Mesenchymal stem cell (in vitro differentiated cells and primary cell): Measurements from ENCODE around the gene MFSD8.
A peak's percentile ranks its signal among the peaks of the same experiment; 100 is the strongest.
"Not testable (repeated sequence)": the region's sequence is repeated elsewhere in the genome, so short reads cannot be mapped to it uniquely, and the experiment has no call there.

Source experiments
- DNase-seq: peaks from one replicate; pipeline ENCODE4 v3.0.0-alpha.2; 2013
- H2AFZ ChIP-seq: one replicate; pipeline ENCODE4 v1.6.1; 2013; ENCODE audit warnings: low read depth, mild to moderate bottlenecking, control low read depth, inconsistent platforms, low read length, moderate library complexity
- H2AK5ac ChIP-seq: 2 replicates; pipeline ENCODE4 v1.6.1; 2013; ENCODE audit warnings: low read length, moderate library complexity, mild to moderate bottlenecking, inconsistent platforms; ENCODE audit not compliant: severe bottlenecking
- H2BK120ac ChIP-seq: one replicate; pipeline ENCODE4 v1.6.1; 2013; ENCODE audit warnings: low read depth, mild to moderate bottlenecking, inconsistent platforms, low read length, moderate library complexity
- H2BK12ac ChIP-seq, 2 experiments: one replicate each; pipeline ENCODE4 v1.6.1; 2013; ENCODE audit warnings: inconsistent platforms in 2 of 2, low read length in 2 of 2, mild to moderate bottlenecking in 2 of 2, moderate library complexity in 2 of 2, control low read depth in 1 of 2
- H2BK15ac ChIP-seq: one replicate; pipeline ENCODE4 v1.6.1; 2013; ENCODE audit warnings: mild to moderate bottlenecking, low read depth, inconsistent platforms; ENCODE audit not compliant: poor library complexity, severe bottlenecking
- H2BK5ac ChIP-seq: 2 replicates; pipeline ENCODE4 v1.6.1; 2013; ENCODE audit warnings: low read depth, mild to moderate bottlenecking, low read length, control low read depth, inconsistent platforms; ENCODE audit not compliant: poor library complexity, severe bottlenecking
- H3K14ac ChIP-seq, 2 experiments: one replicate each; pipeline ENCODE4 v1.6.1; 2013; ENCODE audit warnings: inconsistent platforms in 2 of 2, low read length in 2 of 2, control low read depth in 1 of 2, mild to moderate bottlenecking in 1 of 2, moderate library complexity in 1 of 2
- H3K18ac ChIP-seq, 2 experiments: one replicate each; pipeline ENCODE4 v1.6.1; 2013; ENCODE audit warnings: inconsistent platforms in 2 of 2, low read length in 2 of 2, control low read depth in 1 of 2, low read depth in 1 of 2, mild to moderate bottlenecking in 1 of 2
- H3K23ac ChIP-seq, 2 experiments: one replicate each; pipeline ENCODE4 v1.6.1; 2013; ENCODE audit warnings: inconsistent platforms in 2 of 2, low read length in 2 of 2, mild to moderate bottlenecking in 2 of 2, moderate library complexity in 2 of 2, control low read depth in 1 of 2
- H3K27ac ChIP-seq: 2 replicates; pipeline ENCODE4 v1.5.1; 2013; ENCODE audit warnings: mild to moderate bottlenecking, moderate library complexity, low read length, control low read depth, inconsistent platforms; ENCODE audit not compliant: poor library complexity, severe bottlenecking
- H3K27me3 ChIP-seq, 2 experiments: 2 replicates each; pipeline versions ENCODE4 v1.6.1 to v1.7.0; 2013; ENCODE audit warnings: low read length in 2 of 2, mild to moderate bottlenecking in 2 of 2, moderate library complexity in 2 of 2, control low read depth in 1 of 2, inconsistent platforms in 1 of 2; ENCODE audit not compliant: control insufficient read depth in 1 of 2, insufficient read depth in 1 of 2
- H3K36me3 ChIP-seq, 2 experiments: 2 replicates each; pipeline versions ENCODE4 v1.6.1 to v1.7.0; 2013; ENCODE audit warnings: low read length in 2 of 2, control low read depth in 1 of 2, inconsistent platforms in 1 of 2, low read depth in 1 of 2, mild to moderate bottlenecking in 1 of 2; ENCODE audit not compliant: insufficient read depth in 2 of 2, control insufficient read depth in 1 of 2
- H3K4ac ChIP-seq, 2 experiments: one replicate each; pipeline ENCODE4 v1.6.1; 2013; ENCODE audit warnings: inconsistent platforms in 2 of 2, low read length in 2 of 2, mild to moderate bottlenecking in 2 of 2, moderate library complexity in 2 of 2, control low read depth in 1 of 2, low read depth in 1 of 2
- H3K4me1 ChIP-seq: 2 replicates; pipeline ENCODE4 v1.6.1; 2013; ENCODE audit warnings: low read depth, low read length, control low read depth; ENCODE audit not compliant: control insufficient read depth, insufficient read depth
- H3K4me2 ChIP-seq: 2 replicates; pipeline ENCODE4 v1.6.1; 2013; ENCODE audit warnings: low read length, mild to moderate bottlenecking, inconsistent platforms; ENCODE audit not compliant: poor library complexity, severe bottlenecking
- H3K4me3 ChIP-seq, 2 experiments: 2 replicates each; pipeline versions ENCODE4 v1.5.1 to v1.7.0; 2013; ENCODE audit warnings: low read length in 2 of 2, mild to moderate bottlenecking in 2 of 2, control low read depth in 1 of 2, low read depth in 1 of 2; ENCODE audit not compliant: insufficient read depth in 1 of 2
- H3K79me1 ChIP-seq: replicated peaks from 2 replicates; pipeline ENCODE4 v1.6.1; 2013; ENCODE audit warnings: mild to moderate bottlenecking, control low read depth, low read length, inconsistent platforms; ENCODE audit not compliant: poor library complexity, severe bottlenecking
- H3K9ac ChIP-seq: 2 replicates; pipeline ENCODE4 v1.7.0; 2013; ENCODE audit warnings: mild to moderate bottlenecking, low read length, moderate library complexity
- H3K9me3 ChIP-seq: 2 replicates; pipeline ENCODE4 v1.7.0; 2013; ENCODE audit warnings: mild to moderate bottlenecking, low read length; ENCODE audit not compliant: control insufficient read depth
- H4K8ac ChIP-seq: one replicate; pipeline ENCODE4 v1.6.1; 2013; ENCODE audit warnings: inconsistent platforms, mild to moderate bottlenecking, low read length, moderate library complexity
- H4K91ac ChIP-seq: one replicate; pipeline ENCODE4 v1.6.1; 2013; ENCODE audit warnings: mild to moderate bottlenecking, low read length, inconsistent platforms
- WGBS: methylation state at CpG from one replicate; pipeline ENCODE4 v1.1.7; 2013; ENCODE audit warnings: mixed read lengths; 5-methylcytosine and 5-hydroxymethylcytosine counted together

The MFSD8 gene

DNA sequence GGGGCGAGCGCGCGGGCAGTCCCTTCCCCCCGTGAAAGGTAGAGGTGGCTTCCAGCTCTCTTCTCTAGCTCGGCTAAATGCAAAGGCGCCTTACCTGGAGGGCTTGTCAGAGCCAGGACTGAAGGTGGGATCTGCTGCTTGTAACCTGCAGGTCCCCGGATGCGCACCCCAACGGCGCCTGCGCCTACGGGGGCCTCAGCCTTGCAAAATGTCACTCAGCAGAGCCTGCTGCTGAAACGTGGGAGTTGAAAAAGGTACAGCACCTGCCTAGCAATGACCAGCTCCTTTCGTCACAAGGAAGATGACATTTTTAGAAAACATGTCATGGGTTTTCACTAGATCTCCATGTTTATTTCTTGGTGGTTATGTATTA is 816 bp upstream of the MFSD8 start:
- Histone ChIP-seq H2AK5ac (no peak overlapping the region), H3K23ac (peak overlapping the region in 1 of 2 experiments; percentile 0), H2BK5ac (no peak overlapping the region), H3K27ac (peak overlapping the region; percentile 90), H2AFZ (peak overlapping the region; percentile 82), H2BK15ac (no peak overlapping the region), H3K4me2 (peak overlapping the region; percentile 65), H3K27me3 (no peaks in the 10 kb centered on the region), H2BK12ac (no peak overlapping the region), H3K4me3 (peak overlapping the region; percentile 70 to 98), H3K4me1 (peaks cover 7% of the 10 kb centered on the region), H4K91ac (peak overlapping the region; percentile 48), H3K14ac (no peak overlapping the region), H3K9ac (peak overlapping the region; percentile 94), H4K8ac (peak overlapping the region; percentile 33), H2BK120ac (no peak overlapping the region), H3K9me3 (no peaks in the 10 kb centered on the region), H3K36me3 (peaks cover 0 to 7% of the 10 kb centered on the region in 2 experiments), H3K79me1 (peaks cover 17% of the 10 kb centered on the region), H3K18ac (peak overlapping the region; percentile 22 to 65), H3K4ac (peak overlapping the region in 1 of 2 experiments; percentile 45)
- WGBS, result 2% methylated on average over 15 of the region's 15 CpGs
- DNase-seq, result peak; percentile 40

DNA sequence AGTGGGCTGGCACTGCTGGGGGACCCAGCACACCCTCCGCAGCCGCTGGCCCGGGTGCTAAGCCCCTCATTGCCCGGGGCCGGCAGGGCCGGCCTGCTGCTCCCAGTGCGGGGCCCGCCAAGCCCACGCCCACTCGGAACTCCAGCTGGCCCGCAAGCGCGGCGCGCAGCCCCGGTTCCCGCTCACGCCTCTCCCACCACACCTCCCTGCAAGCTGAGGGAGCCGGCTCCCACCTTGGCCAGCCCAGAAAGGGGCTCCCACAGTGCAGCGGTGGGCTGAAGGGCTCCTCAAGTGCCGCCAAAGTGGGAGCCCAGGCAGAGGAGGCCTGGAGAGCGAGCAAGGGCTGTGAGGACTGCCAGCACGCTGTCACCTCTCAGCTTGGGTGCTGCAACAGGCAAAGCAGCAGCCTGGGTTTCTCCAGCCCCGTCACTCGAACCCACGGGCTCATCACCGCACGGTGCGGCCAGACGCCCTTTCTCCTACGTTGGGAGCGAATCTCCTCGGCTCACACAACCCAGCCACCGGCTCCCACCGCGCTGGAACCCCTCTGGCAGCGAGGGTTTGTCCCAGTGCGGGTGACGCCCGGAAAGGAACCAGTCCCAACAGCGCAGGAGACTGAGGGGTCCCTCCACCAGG is 429 bp downstream of the MFSD8 start:
- peak overlapping the region; percentile 87 for H2AFZ ChIP-seq
- H2BK12ac ChIP-seq, result peak overlapping the region; percentile 19 to 21
- H3K36me3 ChIP-seq, H2BK5ac ChIP-seq, H2AK5ac ChIP-seq, H3K27me3 ChIP-seq, H3K79me1 ChIP-seq, H3K4me1 ChIP-seq, H2BK15ac ChIP-seq, H3K9me3 ChIP-seq, DNase-seq: not testable (repeated sequence)
- H3K4me2 ChIP-seq, result peak overlapping the region; percentile 70
- H3K4me3 ChIP-seq, result peak overlapping the region; percentile 70 to 98
- peak overlapping the region; percentile 87 for H4K91ac ChIP-seq
- under 1% methylated on average over 32 of the region's 41 CpGs for WGBS
- H3K9ac ChIP-seq, result peak overlapping the region; percentile 94
- H4K8ac ChIP-seq, result peak overlapping the region; percentile 98
- peak overlapping the region in 1 of 2 experiments; percentile 95 for H3K4ac ChIP-seq
- H3K27ac ChIP-seq, result peak overlapping the region; percentile 96
- peak overlapping the region; percentile 76 to 84 for H3K18ac ChIP-seq
- peak overlapping the region in 1 of 2 experiments; percentile 34 for H3K23ac ChIP-seq
- H2BK120ac ChIP-seq, result peak overlapping the region; percentile 54
- H3K14ac ChIP-seq, result peak overlapping the region in 1 of 2 experiments; percentile 89

DNA sequence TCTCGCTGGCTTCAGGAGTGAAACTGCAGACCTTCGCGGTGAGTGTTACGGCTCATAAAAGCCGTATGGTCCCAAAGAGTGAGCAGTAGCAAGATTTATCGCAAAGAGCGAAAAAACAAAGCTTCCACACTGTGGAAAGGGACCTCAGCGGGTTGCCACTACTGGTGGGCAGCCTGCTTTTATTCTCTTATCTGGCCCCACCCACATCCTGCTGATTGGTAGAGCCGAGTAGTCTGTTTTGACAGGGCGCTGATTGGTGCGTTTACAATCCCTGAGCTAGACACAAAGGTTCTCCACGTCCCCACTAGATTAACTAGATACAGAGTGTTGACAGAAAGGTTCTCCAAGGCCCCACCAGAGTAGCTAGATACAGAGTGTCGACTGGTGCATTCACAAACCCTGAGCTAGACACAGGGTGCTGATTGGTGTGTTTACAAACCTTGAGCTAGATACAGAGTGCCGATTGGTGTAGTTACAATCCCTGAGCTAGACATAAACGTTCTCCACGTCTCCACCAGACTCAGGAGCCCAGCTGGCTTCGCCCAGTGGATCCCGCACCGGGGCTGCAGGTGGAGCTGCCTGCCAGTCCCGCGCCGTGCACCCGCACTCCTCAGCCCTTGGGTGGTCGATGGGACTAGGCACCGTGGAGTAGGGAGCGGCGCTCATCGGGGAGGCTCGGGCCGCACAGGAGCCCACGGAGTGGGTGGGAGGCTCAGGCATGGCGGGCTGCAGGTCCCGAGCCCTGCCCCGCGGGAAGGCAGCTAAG is 1.2 kb downstream of the MFSD8 start:
- H3K9ac ChIP-seq, H2AK5ac ChIP-seq, H2BK15ac ChIP-seq, H2BK5ac ChIP-seq, H3K23ac ChIP-seq, H3K14ac ChIP-seq, DNase-seq, H2AFZ ChIP-seq, H3K4me1 ChIP-seq, H3K9me3 ChIP-seq, H4K8ac ChIP-seq, H2BK120ac ChIP-seq, H3K36me3 ChIP-seq, H3K27me3 ChIP-seq, H3K4ac ChIP-seq, H4K91ac ChIP-seq, H2BK12ac ChIP-seq, H3K18ac ChIP-seq, H3K27ac ChIP-seq: not testable (repeated sequence)
- Histone ChIP-seq H3K4me3 (peak overlapping the region; percentile 70 to 98), H3K4me2 (peak overlapping the region; percentile 42), H3K79me1 (peaks cover 13% of the 10 kb centered on the region)
- WGBS, result 80% methylated on average over 16 of the region's 35 CpGs

DNA sequence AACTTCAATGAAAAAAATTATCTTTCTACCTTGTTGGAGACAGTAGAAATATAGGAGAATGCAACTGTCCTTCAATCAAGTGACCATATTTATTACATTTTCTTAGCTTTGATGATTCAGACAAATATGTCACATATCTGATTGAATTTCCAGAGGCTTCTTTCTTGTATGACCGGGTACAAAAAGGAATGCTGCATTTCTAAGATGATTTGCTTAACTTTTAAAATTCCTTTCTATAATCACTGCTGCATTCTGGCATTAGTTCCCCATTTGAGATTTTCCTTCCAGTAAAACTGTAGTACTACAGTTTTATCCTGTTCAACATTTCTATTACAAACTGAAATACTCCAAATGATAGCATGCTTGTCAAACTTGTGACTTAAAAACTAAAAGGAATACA is 5.2 kb downstream of the MFSD8 start:
- no peaks in the 10 kb centered on the region for H3K9me3 ChIP-seq
- no peak for DNase-seq
- no peak overlapping the region for H3K4me3 ChIP-seq
- no peak overlapping the region for H2BK120ac ChIP-seq
- H3K79me1 ChIP-seq, result peaks cover 17% of the 10 kb centered on the region
- H2AFZ ChIP-seq, result no peak overlapping the region
- H3K23ac ChIP-seq, result no peak overlapping the region
- peaks cover 7 to 19% of the 10 kb centered on the region in 2 experiments for H3K36me3 ChIP-seq
- H3K27me3 ChIP-seq, result no peaks in the 10 kb centered on the region
- H3K27ac ChIP-seq, result no peak overlapping the region
- no peak overlapping the region for H2BK15ac ChIP-seq
- H2BK12ac ChIP-seq, result no peak overlapping the region
- H3K9ac ChIP-seq, result no peak overlapping the region
- WGBS, result 100% methylated on average over 1 of the region's 1 CpG
- peaks cover 5% of the 10 kb centered on the region for H3K4me1 ChIP-seq
- no peak overlapping the region for H2AK5ac ChIP-seq
- H3K4ac ChIP-seq, result no peak overlapping the region
- no peak overlapping the region for H4K8ac ChIP-seq
- H3K4me2 ChIP-seq, result no peak overlapping the region
- no peak overlapping the region for H2BK5ac ChIP-seq
- no peak overlapping the region for H4K91ac ChIP-seq
- H3K14ac ChIP-seq, result no peak overlapping the region
- no peak overlapping the region for H3K18ac ChIP-seq
